A549 (cell line): Measurements from ENCODE around the gene TLDC2. TPM values are rescaled to one million over a fixed set of nuclear protein-coding genes. Genes with fewer than 3 reads are reported as not detected.

ENCODE experiments used
- ATAC-seq, 2 experiments: fragments of 200-7000 bp in 1 of 2; fragments of >200 bp in 1 of 2; cut with Nextera tagmentation in 1 of 2; cut with Tn5 transposase in 1 of 2; 3 replicates each; pipeline versions ENCODE4 v1.8.0 to v1.9.1; 2018 to 2020; ENCODE audit warnings: mild to moderate bottlenecking in 1 of 2, moderate library complexity in 1 of 2
- CTCF ChIA-PET: fragments of 300-600 bp; sonication (Branson Sonifier 250); formaldehyde crosslinking; extraction: SDS; loops from one replicate; lab custom pipeline; 2021; ENCODE audit warnings: antibody characterized with exemption, inconsistent platforms; lab: Yijun Ruan, JAX
- POLR2A ChIA-PET: fragments of 350-600 bp; formaldehyde crosslinking; extraction: SDS; loops from one replicate; lab custom pipeline; 2021; ENCODE audit warnings: antibody characterized with exemption, inconsistent platforms; lab: Yijun Ruan, JAX
- DNase-seq, 2 experiments: peaks; one replicate each; pipeline versions ENCODE4 v3.0.0 to v3.0.0-alpha.2; 2011 to 2016; ENCODE audit warnings: low read depth in 1 of 2, low spot score in 1 of 2
- FAIRE-seq: peaks from 2 replicates; lab custom pipeline; 2011; peaks lifted over from hg19 to GRCh38; lab: Jason Lieb, UNC
- H3K27ac ChIP-seq, 2 experiments: fragments of >200 bp; sonication (Bioruptor Twin); formaldehyde crosslinking; 3 replicates each; pipeline ENCODE4 v1.5.1; 2016 to 2017
- H3K4me1 ChIP-seq: fragments of >200 bp; sonication (Bioruptor Twin); formaldehyde crosslinking; 3 replicates; pipeline ENCODE4 v1.6.1; 2016
- H3K4me2 ChIP-seq: fragments of >200 bp; sonication (Bioruptor Twin); formaldehyde crosslinking; 3 replicates; pipeline ENCODE4 v1.6.1; 2016
- H3K4me3 ChIP-seq: fragments of >200 bp; sonication (Bioruptor Twin); formaldehyde crosslinking; 3 replicates; pipeline ENCODE4 v1.5.1; 2016
- H3K9me3 ChIP-seq: fragments of >200 bp; sonication (Bioruptor Twin); formaldehyde crosslinking; 3 replicates; pipeline ENCODE4 v1.6.1; 2016
- CBX2 ChIP-seq: fragments of 200-600 bp; sonication (generic); IDR thresholded peaks from 2 replicates; pipeline ENCODE4 v1.6.1; 2016; ENCODE audit warnings: low read depth, mild to moderate bottlenecking, borderline replicate concordance
- CHD2 ChIP-seq: fragments of 150-350 bp; IDR thresholded peaks from 2 replicates; pipeline ENCODE4 v1.6.1; 2014; ENCODE audit warnings: low read length; ENCODE audit not compliant: partially characterized antibody
- EP300 ChIP-seq, 2 experiments: fragments of >200 bp; sonication (Bioruptor Twin); formaldehyde crosslinking; IDR thresholded peaks; 2 replicates in 1 of 2; 3 replicates in 1 of 2; pipeline ENCODE4 v1.6.1; 2016 to 2017
- FOSL2 ChIP-seq, 2 experiments: fragments of 450-650 bp in 1 of 2; fragments of >200 bp in 1 of 2; sonication (Bioruptor Twin) in 1 of 2; formaldehyde crosslinking; IDR thresholded peaks; 2 replicates each; pipeline versions ENCODE4 v1.5.0 to v1.6.1; 2016 to 2020; ENCODE audit warnings: mild to moderate bottlenecking in 1 of 2, moderate library complexity in 1 of 2
- HDAC2 ChIP-seq: fragments of 200-600 bp; sonication (generic); IDR thresholded peaks from 2 replicates; pipeline ENCODE4 v1.6.1; 2016
- HEYL ChIP-seq: fragments of 250-450 bp; sonication (Bioruptor Pico); IDR thresholded peaks from 2 replicates; pipeline ENCODE4 v1.8.0; 2021; ENCODE audit warnings: mild to moderate bottlenecking, moderate library complexity
- HOXA7 ChIP-seq: fragments of 250-450 bp; sonication (Bioruptor Pico); IDR thresholded peaks from 2 replicates; pipeline ENCODE4 v1.5.0; 2020; ENCODE audit warnings: mild to moderate bottlenecking, moderate library complexity
- HOXB5 ChIP-seq: fragments of 250-450 bp; sonication (Bioruptor Pico); IDR thresholded peaks from 2 replicates; pipeline ENCODE4 v1.5.0; 2020; ENCODE audit warnings: mild to moderate bottlenecking, moderate library complexity
- JUN ChIP-seq, 2 experiments: fragments of >200 bp; sonication (Bioruptor Twin); formaldehyde crosslinking; IDR thresholded peaks; 2 replicates in 1 of 2; 3 replicates in 1 of 2; pipeline ENCODE4 v1.6.1; 2016 to 2017
- KDM5A ChIP-seq: fragments of 200-600 bp; sonication (generic); IDR thresholded peaks from 2 replicates; pipeline ENCODE4 v1.6.1; 2016; ENCODE audit warnings: antibody characterized with exemption, mild to moderate bottlenecking
- MAZ ChIP-seq: fragments of 150-350 bp; IDR thresholded peaks from 2 replicates; pipeline ENCODE4 v1.6.1; 2014; ENCODE audit warnings: antibody characterized with exemption, low read depth, low read length, borderline replicate concordance
- NR3C1 ChIP-seq: fragments of >200 bp; sonication (Bioruptor Twin); formaldehyde crosslinking; IDR thresholded peaks from 3 replicates; pipeline ENCODE4 v1.6.1; 2017
- PBX3 ChIP-seq: IDR thresholded peaks from 2 replicates; pipeline ENCODE4 v1.6.1; 2012
- POLR2A ChIP-seq: IDR thresholded peaks from 2 replicates; pipeline ENCODE4 v1.6.1; 2012; ENCODE audit warnings: mild to moderate bottlenecking, low read length
- RAD21 ChIP-seq, 2 experiments: fragments of >200 bp in 1 of 2; sonication (Bioruptor Twin) in 1 of 2; formaldehyde crosslinking in 1 of 2; IDR thresholded peaks in 1 of 2; conservative IDR thresholded peaks in 1 of 2; 2 replicates in 1 of 2; 3 replicates in 1 of 2; pipeline ENCODE4 v1.6.1; 2012 to 2018; ENCODE audit warnings: inconsistent platforms in 1 of 2
- RNF2 ChIP-seq: fragments of 200-600 bp; sonication (generic); IDR thresholded peaks from 2 replicates; pipeline ENCODE4 v1.6.1; 2016; ENCODE audit warnings: low read depth, mild to moderate bottlenecking, antibody characterized with exemption, moderate library complexity, borderline replicate concordance
- SMC3 ChIP-seq: fragments of >200 bp; sonication (Bioruptor Twin); formaldehyde crosslinking; IDR thresholded peaks from 3 replicates; pipeline ENCODE4 v1.6.1; 2018; ENCODE audit warnings: inconsistent platforms
- TFCP2L1 ChIP-seq: fragments of 250-450 bp; sonication (Bioruptor Pico); IDR thresholded peaks from 2 replicates; pipeline ENCODE4 v1.5.0; 2021; ENCODE audit warnings: mild to moderate bottlenecking
- USF2 ChIP-seq: fragments of 450-650 bp; IDR thresholded peaks from 2 replicates; pipeline ENCODE4 v1.6.1; 2014; ENCODE audit warnings: antibody characterized with exemption
- ZNF302 ChIP-seq: fragments of 250-450 bp; sonication (Bioruptor Pico); IDR thresholded peaks from 2 replicates; pipeline ENCODE4 v1.9.0; 2021; ENCODE audit warnings: inconsistent platforms, mild to moderate bottlenecking, moderate library complexity
- WGBS: methylation state at CpG from one replicate; pipeline ENCODE4 v1.1.6; 2017; ENCODE audit errors: missing lambda C conversion rate; 5-methylcytosine and 5-hydroxymethylcytosine counted together
- polyA plus RNA-seq, 4 experiments: library from polyadenylated mRNA; depleted of rRNA in 3 of 4; stranded (reverse); fragments of >200 nt; fragmentation: RNase III in 1 of 4; extraction: RNeasy Plus Mini Kit Qiagen cat#74134 plus additional on column Dnase treatment in 1 of 4; gene quantifications; 2 replicates in 3 of 4; 3 replicates in 1 of 4; pipeline ENCODE4 v1.2.3, GENCODE V29; 2011 to 2017
- TF ChIP-seq, protein P1 (sequence below): fragments of 150-350 bp; IDR thresholded peaks from 2 replicates; pipeline ENCODE4 v1.6.1; 2014; ENCODE audit warnings: low read depth, mild to moderate bottlenecking, low read length
- TF ChIP-seq, protein P2 (sequence below): fragments of 200-600 bp; sonication (generic); IDR thresholded peaks from 2 replicates; pipeline ENCODE4 v1.6.1; 2016; ENCODE audit warnings: antibody characterized with exemption, mild to moderate bottlenecking, moderate library complexity
- TF ChIP-seq, protein P3 (sequence below): IDR thresholded peaks from 2 replicates; pipeline ENCODE4 v1.6.1; 2012; ENCODE audit warnings: low read depth, borderline replicate concordance

Gene TLDC2
- polyA plus RNA-seq, 2 of the 4 experiments (the other 2 are of a cell fraction), result 0.17 TPM; not detected in 1

DNA sequence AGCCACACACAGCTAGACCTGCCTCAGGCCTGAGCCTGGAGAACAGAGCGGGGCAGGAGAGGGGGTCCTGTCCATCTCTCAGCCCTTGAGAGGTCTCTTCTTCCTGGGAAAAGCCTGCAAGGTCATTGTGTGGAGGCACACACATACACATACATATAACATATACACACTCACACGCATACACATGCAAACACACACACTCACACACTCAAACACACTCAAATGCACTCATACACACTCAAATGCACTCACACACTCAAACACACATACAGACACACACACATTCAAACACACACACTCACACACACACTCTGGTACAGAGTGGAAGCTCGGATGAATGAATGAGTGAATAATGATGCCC lies 515 bp downstream of the TLDC2 start:
- Histone ChIP-seq H3K27ac (no peak overlapping the region), H3K4me3 (no peak overlapping the region), H3K9me3 (no peaks in the 10 kb centered on the region), H3K4me2 (no peak overlapping the region), H3K4me1 (no peaks in the 10 kb centered on the region)
- WGBS, result 92% methylated on average over 3 of the region's 3 CpGs
- ATAC-seq, result no peak
- POLR2A ChIA-PET, result no interaction called here
- DNase-seq, result no peak
- FAIRE-seq, result no peak
- CTCF ChIA-PET, result interaction anchor here (0.5 to 1.4 kb wide), 5 partner anchors 8 to 68 kb away, joined by 3 to 5 read pairs (median 4); no protein-coding TSS in a partner anchor
- TF ChIP-seq NR3C1 (no peak), MAZ (no peak), ZNF302 (CRISPR knock-in tag) (no peak), HDAC2 (no peak), HOXB5 (CRISPR knock-in tag) (no peak), CBX2 (no peak), POLR2A (no peak), FOSL2 (IDR thresholded peaks at IDR 0.05) (no peak), FOSL2 (CRISPR knock-in tag; IDR thresholded peaks at IDR 0.05) (no peak), KDM5A (no peak)
- TF ChIP-seq, protein P1, sequence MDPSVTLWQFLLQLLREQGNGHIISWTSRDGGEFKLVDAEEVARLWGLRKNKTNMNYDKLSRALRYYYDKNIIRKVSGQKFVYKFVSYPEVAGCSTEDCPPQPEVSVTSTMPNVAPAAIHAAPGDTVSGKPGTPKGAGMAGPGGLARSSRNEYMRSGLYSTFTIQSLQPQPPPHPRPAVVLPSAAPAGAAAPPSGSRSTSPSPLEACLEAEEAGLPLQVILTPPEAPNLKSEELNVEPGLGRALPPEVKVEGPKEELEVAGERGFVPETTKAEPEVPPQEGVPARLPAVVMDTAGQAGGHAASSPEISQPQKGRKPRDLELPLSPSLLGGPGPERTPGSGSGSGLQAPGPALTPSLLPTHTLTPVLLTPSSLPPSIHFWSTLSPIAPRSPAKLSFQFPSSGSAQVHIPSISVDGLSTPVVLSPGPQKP, result no peak
- TF ChIP-seq, all 56 proteins: peak for 0

- H3K9me3 ChIP-seq, result no peaks in the 10 kb centered on the region
- 76% methylated on average over 7 of the region's 10 CpGs for WGBS
- no peaks in the 10 kb centered on the region for H3K4me1 ChIP-seq
- no peak for ATAC-seq
- no peak overlapping the region for H3K4me3 ChIP-seq
- FAIRE-seq, result no peak
- no peak overlapping the region for H3K4me2 ChIP-seq
- CTCF ChIA-PET, result interaction anchor here (0.6 to 2.2 kb wide), 3 partner anchors 9 to 261 kb away, joined by 3 to 6 read pairs (median 3); a partner anchor contains a TSS
- TF ChIP-seq RNF2, result no peak
- TF ChIP-seq PBX3, result no peak
- TF ChIP-seq, protein P2, sequence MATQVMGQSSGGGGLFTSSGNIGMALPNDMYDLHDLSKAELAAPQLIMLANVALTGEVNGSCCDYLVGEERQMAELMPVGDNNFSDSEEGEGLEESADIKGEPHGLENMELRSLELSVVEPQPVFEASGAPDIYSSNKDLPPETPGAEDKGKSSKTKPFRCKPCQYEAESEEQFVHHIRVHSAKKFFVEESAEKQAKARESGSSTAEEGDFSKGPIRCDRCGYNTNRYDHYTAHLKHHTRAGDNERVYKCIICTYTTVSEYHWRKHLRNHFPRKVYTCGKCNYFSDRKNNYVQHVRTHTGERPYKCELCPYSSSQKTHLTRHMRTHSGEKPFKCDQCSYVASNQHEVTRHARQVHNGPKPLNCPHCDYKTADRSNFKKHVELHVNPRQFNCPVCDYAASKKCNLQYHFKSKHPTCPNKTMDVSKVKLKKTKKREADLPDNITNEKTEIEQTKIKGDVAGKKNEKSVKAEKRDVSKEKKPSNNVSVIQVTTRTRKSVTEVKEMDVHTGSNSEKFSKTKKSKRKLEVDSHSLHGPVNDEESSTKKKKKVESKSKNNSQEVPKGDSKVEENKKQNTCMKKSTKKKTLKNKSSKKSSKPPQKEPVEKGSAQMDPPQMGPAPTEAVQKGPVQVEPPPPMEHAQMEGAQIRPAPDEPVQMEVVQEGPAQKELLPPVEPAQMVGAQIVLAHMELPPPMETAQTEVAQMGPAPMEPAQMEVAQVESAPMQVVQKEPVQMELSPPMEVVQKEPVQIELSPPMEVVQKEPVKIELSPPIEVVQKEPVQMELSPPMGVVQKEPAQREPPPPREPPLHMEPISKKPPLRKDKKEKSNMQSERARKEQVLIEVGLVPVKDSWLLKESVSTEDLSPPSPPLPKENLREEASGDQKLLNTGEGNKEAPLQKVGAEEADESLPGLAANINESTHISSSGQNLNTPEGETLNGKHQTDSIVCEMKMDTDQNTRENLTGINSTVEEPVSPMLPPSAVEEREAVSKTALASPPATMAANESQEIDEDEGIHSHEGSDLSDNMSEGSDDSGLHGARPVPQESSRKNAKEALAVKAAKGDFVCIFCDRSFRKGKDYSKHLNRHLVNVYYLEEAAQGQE, result no peak
- TF ChIP-seq HOXA7 (CRISPR knock-in tag), result no peak
- TF ChIP-seq CHD2, result no peak
- no peak for TF ChIP-seq JUN (IDR thresholded peaks at IDR 0.05)
- no peak for TF ChIP-seq TFCP2L1 (CRISPR knock-in tag)
- TF ChIP-seq RAD21 (conservative IDR thresholded peaks at IDR 0.05 in 1 of 2, IDR thresholded peaks at IDR 0.05 in 1 of 2), result no peak
- TF ChIP-seq POLR2A, result no peak
- no peak for TF ChIP-seq SMC3
- TF ChIP-seq, protein P3, sequence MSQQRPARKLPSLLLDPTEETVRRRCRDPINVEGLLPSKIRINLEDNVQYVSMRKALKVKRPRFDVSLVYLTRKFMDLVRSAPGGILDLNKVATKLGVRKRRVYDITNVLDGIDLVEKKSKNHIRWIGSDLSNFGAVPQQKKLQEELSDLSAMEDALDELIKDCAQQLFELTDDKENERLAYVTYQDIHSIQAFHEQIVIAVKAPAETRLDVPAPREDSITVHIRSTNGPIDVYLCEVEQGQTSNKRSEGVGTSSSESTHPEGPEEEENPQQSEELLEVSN, result no peak
- TF ChIP-seq EP300 (IDR thresholded peaks at IDR 0.05), result no peak
- TF ChIP-seq HEYL (CRISPR knock-in tag), result no peak
- no peak for TF ChIP-seq USF2
- TF ChIP-seq, all 56 proteins: peak for 0
- DNase-seq, result no peak
- H3K27ac ChIP-seq, result no peak overlapping the region
- POLR2A ChIA-PET, result no interaction called here
These were observed 3.0 kb downstream of the TLDC2 start for GRCh38 chr20:36878941-36879340.
